GM12874 (cell line): ENCODE results near the gene PLCB4.

Source experiments
- CTCF ChIP-seq: IDR thresholded peaks from 2 replicates; pipeline ENCODE4 v1.5.1; 2011; ENCODE audit warnings: low read depth, mild to moderate bottlenecking, control low read depth, low read length, moderate library complexity; ENCODE audit not compliant: insufficient read depth

Gene PLCB4

GRCh38 chr20:9400171-9401025, 331.5 kb downstream of the PLCB4 start:
- TF ChIP-seq CTCF = no peak

- TF ChIP-seq CTCF = no peak
Observed at GRCh38 chr20:9401371-9401770, 332.5 kb downstream of the PLCB4 start.

GRCh38 chr20:9402141-9402540, 333.3 kb downstream of the PLCB4 start:
- TF ChIP-seq CTCF = no peak

- TF ChIP-seq CTCF = no peak
Observed at GRCh38 chr20:9402546-9402945, 333.7 kb downstream of the PLCB4 start.

GRCh38 chr20:9403448-9403847, 334.6 kb downstream of the PLCB4 start:
- TF ChIP-seq CTCF = no peak

- TF ChIP-seq CTCF = peak; percentile 68
Observed at GRCh38 chr20:9407805-9408421, 339.0 kb downstream of the PLCB4 start.

- no peak for TF ChIP-seq CTCF
Observed at GRCh38 chr20:9408422-9409300, 339.8 kb downstream of the PLCB4 start.
